GM20431 (cell line): ENCODE measurements around the gene WASF3.

Experiments used
- in situ Hi-C: fragments of 300-500 bp; cut with MseI, MboI; formaldehyde crosslinking; loops from one replicate; pipeline ENCODE4 v1.15.0; 2020; ENCODE audit warnings: low sequenced_read_pairs; ENCODE audit not compliant: unreplicated experiment

The WASF3 gene

GRCh38 chr13:26557393-26558073, at the start of gene WASF3:
Gene WASF3, plus strand, starts transcription at chr13:26557683. Its CDS starts 84,588 bp downstream, at chr13:26642271.
- in situ Hi-C loops: no loop called here

DNA sequence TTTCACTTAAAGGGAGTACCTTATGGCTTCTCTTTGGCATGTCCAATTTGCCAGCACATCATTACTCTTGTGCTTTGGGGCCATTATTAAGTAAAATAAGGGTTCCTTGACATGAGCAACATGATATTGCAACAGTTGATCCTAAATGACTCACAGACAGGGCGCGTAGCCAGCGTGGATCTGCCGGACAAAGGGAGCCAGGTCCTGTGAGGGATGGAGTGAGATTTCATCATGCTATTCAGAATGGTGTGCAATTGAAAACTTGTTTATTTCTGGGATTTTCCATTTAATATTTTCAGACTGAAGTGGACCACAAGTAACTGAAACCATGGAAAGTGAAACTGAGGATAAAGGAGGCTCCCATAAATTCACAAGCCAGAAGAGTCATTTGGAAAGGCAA, 48.6 kb upstream of the WASF3 start:
- in situ Hi-C loops: no loop called here

GRCh38 chr13:26509491-26509890, 48.0 kb upstream of the WASF3 start:
- in situ Hi-C loops: no loop called here

- in situ Hi-C loops: no loop called here
These were observed 43.6 kb upstream of the WASF3 start for GRCh38 chr13:26513931-26514330.

GRCh38 chr13:26515721-26516120, 41.8 kb upstream of the WASF3 start:
- in situ Hi-C loops: no loop called here

GRCh38 chr13:26517936-26518335, 39.5 kb upstream of the WASF3 start:
- in situ Hi-C loops: no loop called here

DNA sequence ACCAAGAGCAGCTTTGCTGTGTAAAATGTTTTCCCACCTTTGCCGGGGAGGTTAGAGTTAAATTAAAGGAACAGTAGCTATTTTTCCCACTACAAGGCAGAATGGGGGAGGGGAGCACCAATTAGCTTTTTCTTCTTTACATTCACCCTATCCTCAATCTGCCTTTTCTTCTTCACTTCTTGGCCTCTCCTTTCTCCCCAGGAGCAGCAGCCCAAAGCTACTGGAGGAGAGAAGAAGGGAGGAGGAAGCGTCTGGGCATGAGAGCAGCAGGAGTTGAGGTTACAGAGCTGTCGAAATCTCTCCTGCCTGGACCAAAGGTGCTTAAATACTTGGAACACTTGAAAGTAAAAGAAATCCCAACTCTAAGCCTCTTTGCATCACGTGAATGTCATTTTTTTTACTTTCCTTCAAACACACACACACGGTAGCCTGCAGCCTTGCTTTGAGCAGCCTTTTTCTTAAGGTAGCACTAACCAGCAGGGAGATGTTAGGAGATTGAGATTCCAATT, 39.0 kb upstream of the WASF3 start:
- in situ Hi-C loops: no loop called here

- in situ Hi-C loops: no loop called here
These were observed 34.9 kb upstream of the WASF3 start for GRCh38 chr13:26522571-26522970.

GRCh38 chr13:26523007-26523406, 34.5 kb upstream of the WASF3 start:
- in situ Hi-C loops: no loop called here

- in situ Hi-C loops: no loop called here
These were observed 32.0 kb upstream of the WASF3 start for GRCh38 chr13:26525528-26525927.

DNA sequence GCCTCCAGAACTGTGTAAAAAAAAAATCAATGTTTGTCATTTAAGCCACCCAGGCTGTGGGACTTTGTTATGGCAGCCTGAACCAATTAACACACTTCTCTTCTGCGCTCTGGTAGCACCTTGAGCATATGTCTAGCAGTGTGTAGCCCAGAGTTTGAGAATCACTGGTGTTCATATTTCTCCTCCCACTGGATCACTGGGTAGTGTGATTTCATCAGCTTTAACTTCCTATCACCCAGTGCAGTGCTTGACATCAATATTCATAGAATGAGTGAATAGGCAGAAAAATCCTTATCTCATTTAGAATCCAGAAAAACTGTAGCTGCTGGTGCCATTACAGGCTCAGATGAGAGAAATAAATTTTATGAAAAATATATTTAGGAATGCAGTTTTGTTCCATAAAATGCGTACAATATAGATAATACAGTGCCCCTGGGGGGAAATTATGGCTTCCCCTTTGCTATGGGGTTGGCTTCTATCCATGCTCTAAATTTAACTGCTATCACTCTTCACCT, 30.7 kb upstream of the WASF3 start:
- in situ Hi-C loops: no loop called here

- in situ Hi-C loops: no loop called here
These were observed 29.0 kb upstream of the WASF3 start for GRCh38 chr13:26528527-26528926.

DNA sequence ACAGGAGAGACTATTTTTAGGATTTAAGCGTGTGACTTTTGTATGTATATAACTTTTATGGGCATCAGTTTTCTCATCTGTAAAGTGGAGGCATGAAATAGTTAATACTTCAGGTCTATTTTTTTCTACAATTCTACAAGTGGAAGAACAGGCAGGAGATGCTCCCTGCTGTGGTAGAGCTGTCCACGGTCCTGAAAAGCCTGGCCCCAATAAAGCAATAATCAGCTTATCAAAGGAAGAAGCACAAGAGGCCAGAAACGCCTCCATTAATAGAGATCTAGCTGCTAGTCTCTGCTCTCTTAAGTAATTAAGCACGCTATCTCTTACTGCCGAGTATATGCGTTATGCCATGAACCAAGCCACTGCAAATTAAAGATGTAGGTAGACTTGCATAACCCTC, 28.0 kb upstream of the WASF3 start:
- in situ Hi-C loops: no loop called here

GRCh38 chr13:26531742-26532141, 25.7 kb upstream of the WASF3 start:
- in situ Hi-C loops: no loop called here

GRCh38 chr13:26534036-26534726, 23.3 kb upstream of the WASF3 start:
- in situ Hi-C loops: no loop called here

GRCh38 chr13:26538363-26539317, 18.8 kb upstream of the WASF3 start:
- in situ Hi-C loops: no loop called here

- in situ Hi-C loops: no loop called here
These were observed 17.7 kb upstream of the WASF3 start for GRCh38 chr13:26539738-26540292.

DNA sequence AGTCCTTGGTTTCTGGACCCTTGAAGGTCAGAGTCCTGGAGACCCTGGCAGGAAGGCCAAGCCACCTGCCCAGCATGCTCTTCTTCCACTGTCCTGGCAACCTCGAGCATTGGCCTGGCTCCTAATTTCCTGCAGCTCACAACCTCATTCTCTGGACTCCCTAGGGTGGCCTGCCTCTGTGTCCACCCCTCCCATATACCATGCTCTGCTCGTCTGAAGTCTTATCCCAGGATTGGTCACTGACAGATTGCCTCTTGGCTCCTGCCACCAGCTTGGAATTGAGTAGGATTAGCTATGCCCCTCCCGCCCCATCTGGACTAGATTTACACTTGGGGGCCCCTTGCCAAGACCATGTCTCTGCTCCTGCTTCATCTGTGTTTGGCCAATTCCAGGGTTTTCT, 17.1 kb upstream of the WASF3 start:
- in situ Hi-C loops: no loop called here

DNA sequence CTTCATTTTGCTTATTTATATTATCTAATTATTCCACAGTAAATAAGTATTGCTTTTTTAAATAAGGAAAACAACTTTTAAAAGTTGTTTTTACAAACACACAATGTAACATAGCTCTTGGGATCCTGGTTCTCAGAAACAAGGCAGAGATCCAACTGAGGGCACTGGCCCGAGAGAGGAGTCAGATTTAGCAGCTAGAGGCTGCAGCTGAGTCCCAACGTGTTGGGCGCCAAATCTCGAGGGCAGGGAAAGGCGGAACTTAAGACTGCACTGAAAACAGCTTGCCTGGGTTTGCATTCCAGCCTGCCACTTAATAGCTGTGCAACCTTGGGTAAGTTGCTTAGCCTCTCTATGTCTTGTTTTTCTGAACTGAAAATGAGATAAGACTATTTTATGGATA, 16.4 kb upstream of the WASF3 start:
- in situ Hi-C loops: no loop called here
